Measurements from ENCODE around the gene DCAKD. TPM values are rescaled to one million over a fixed set of nuclear protein-coding genes. Genes with fewer than 3 reads are reported as not detected.

The DCAKD gene
- total RNA-seq, 1 donor from 2014 or later, result 19.3 TPM

GRCh38 chr17:44977814-44978550 is 73.5 kb downstream of the DCAKD start:
- ATAC-seq (no peak), DNase-seq (ENCODE audit: low spot score) (no peak)

GRCh38 chr17:44977065-44977464 is 74.4 kb downstream of the DCAKD start:
- DNase-seq (ENCODE audit: low spot score), result no peak
- no peak for ATAC-seq

DNA sequence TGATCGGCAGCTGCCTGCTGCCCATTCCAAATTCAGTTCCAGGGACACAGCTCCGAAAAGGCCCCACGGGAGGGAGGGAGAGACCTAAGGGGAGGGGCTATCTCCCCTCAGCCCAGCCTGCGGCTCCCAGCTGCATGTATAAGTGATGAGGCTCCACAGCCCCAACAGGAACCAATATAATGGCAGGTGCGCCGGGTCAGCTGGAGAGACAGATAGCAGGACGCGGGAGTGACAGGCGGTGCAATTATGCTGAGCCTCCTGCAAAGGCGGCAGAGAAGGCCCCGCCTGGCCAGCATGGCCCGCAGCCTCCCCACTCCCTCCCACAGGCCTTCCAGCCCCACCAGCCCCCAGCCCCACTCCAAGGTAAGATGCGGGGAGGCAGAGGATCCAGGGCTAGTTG is 75.2 kb downstream of the DCAKD start:
- DNase-seq (ENCODE audit: low spot score) (no peak), ATAC-seq (no peak)

Other genes starting within 250 kb of the DCAKD start
- gene GJC1, start 221.3 kb downstream of the DCAKD start, total RNA-seq, result 0.53 TPM
- not detected for gene HIGD1B, start 203.7 kb downstream of the DCAKD start, total RNA-seq
- 33.8 TPM for gene EFTUD2, start 152.2 kb downstream of the DCAKD start, total RNA-seq
- 0.23 TPM for gene GFAP, start 136.1 kb downstream of the DCAKD start, total RNA-seq
- gene KIF18B, start 103.9 kb downstream of the DCAKD start, total RNA-seq, result 0.25 TPM
- gene C1QL1, start 83.3 kb downstream of the DCAKD start, total RNA-seq, result 0.13 TPM
- gene NMT1, start 9.7 kb upstream of the DCAKD start, total RNA-seq, result 77.0 TPM
- 3.4 TPM for gene PLCD3, start 80.9 kb upstream of the DCAKD start, total RNA-seq
- 90.3 TPM for gene ACBD4, start 84.1 kb upstream of the DCAKD start, total RNA-seq
- 29.3 TPM for gene HEXIM1, start 96.8 kb upstream of the DCAKD start, total RNA-seq
- 14.2 TPM for gene HEXIM2, start 110.2 kb upstream of the DCAKD start, total RNA-seq
- 3.4 TPM for gene FMNL1, start 170.3 kb upstream of the DCAKD start, total RNA-seq
- not detected for gene SPATA32, start 210.5 kb upstream of the DCAKD start, total RNA-seq

Measured in left lobe of liver (tissue), 2 donors.